Measurements from ENCODE around the gene GABRG3. TPM values are rescaled to one million over a fixed set of nuclear protein-coding genes. Genes with fewer than 3 reads are reported as not detected.

The GABRG3 gene
- total RNA-seq, 1 donor from 2014 or later, result 2.6 TPM

GRCh38 chr15:26971271-26972018 is 464 bp downstream of the GABRG3 start:
- TF ChIP-seq, protein P1, sequence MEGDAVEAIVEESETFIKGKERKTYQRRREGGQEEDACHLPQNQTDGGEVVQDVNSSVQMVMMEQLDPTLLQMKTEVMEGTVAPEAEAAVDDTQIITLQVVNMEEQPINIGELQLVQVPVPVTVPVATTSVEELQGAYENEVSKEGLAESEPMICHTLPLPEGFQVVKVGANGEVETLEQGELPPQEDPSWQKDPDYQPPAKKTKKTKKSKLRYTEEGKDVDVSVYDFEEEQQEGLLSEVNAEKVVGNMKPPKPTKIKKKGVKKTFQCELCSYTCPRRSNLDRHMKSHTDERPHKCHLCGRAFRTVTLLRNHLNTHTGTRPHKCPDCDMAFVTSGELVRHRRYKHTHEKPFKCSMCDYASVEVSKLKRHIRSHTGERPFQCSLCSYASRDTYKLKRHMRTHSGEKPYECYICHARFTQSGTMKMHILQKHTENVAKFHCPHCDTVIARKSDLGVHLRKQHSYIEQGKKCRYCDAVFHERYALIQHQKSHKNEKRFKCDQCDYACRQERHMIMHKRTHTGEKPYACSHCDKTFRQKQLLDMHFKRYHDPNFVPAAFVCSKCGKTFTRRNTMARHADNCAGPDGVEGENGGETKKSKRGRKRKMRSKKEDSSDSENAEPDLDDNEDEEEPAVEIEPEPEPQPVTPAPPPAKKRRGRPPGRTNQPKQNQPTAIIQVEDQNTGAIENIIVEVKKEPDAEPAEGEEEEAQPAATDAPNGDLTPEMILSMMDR (conservative IDR thresholded peaks at IDR 0.05), result peak; percentile 16
- Mint-ChIP-seq H3K4me1 (ENCODE audit: unreplicated experiment) (peaks cover 15% of the 10 kb centered on the region), H3K36me3 (no peaks in the 10 kb centered on the region), H3K27me3 (peaks cover 72% of the 10 kb centered on the region), H3K27ac (no peak overlapping the region), H3K9me3 (no peaks in the 10 kb centered on the region), H3K4me3 (peak overlapping the region; percentile 84)
- DNase-seq (ENCODE audit: extremely low spot score, unreplicated experiment), result no peak

GRCh38 chr15:26972636-26973035 is 1.7 kb downstream of the GABRG3 start:
- TF ChIP-seq, protein P1 (conservative IDR thresholded peaks at IDR 0.05), result no peak
- Mint-ChIP-seq H3K27me3 (peaks cover 66% of the 10 kb centered on the region), H3K4me3 (peak overlapping the region; percentile 84), H3K27ac (no peak overlapping the region), H3K9me3 (no peaks in the 10 kb centered on the region), H3K36me3 (no peaks in the 10 kb centered on the region), H3K4me1 (ENCODE audit: unreplicated experiment) (peaks cover 15% of the 10 kb centered on the region)
- DNase-seq (ENCODE audit: extremely low spot score, unreplicated experiment), result no peak

- no peak overlapping the region for H3K27ac Mint-ChIP-seq
- H3K9me3 Mint-ChIP-seq, result no peaks in the 10 kb centered on the region
- DNase-seq (ENCODE audit: extremely low spot score, unreplicated experiment), result no peak
- H3K36me3 Mint-ChIP-seq, result no peaks in the 10 kb centered on the region
- no peak overlapping the region for H3K4me3 Mint-ChIP-seq
- peaks cover 61% of the 10 kb centered on the region for H3K27me3 Mint-ChIP-seq
- TF ChIP-seq, protein P1 (conservative IDR thresholded peaks at IDR 0.05), result peak; percentile 81
- H3K4me1 Mint-ChIP-seq (ENCODE audit: unreplicated experiment), result peaks cover 15% of the 10 kb centered on the region
Measured at GRCh38 chr15:26974120-26974780, 3.3 kb downstream of the GABRG3 start.

DNA sequence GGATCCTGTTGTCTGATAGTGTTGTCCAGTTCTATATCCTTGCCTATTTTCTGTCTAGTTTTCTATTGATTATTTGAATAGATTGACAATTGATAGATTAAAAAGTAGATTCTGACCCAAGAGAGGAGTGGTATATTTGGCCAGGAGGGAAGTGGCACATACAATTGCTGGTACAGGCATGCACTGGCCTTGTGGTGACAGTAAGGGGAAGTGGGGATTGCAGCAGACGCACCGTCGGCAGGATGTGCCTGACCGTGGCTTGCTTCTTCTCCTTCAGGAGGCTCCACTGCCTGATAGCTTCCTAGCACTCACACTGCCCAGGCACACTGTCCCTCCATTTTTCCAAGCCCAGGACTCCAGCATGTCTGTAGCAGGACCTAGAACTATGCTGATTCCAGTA is 10.5 kb downstream of the GABRG3 start:
- no peak for DNase-seq (ENCODE audit: extremely low spot score, unreplicated experiment)
- Mint-ChIP-seq H3K9me3 (no peaks in the 10 kb centered on the region), H3K36me3 (no peaks in the 10 kb centered on the region), H3K27me3 (peaks cover 31% of the 10 kb centered on the region), H3K27ac (no peak overlapping the region), H3K4me3 (no peak overlapping the region), H3K4me1 (ENCODE audit: unreplicated experiment) (no peaks in the 10 kb centered on the region)
- TF ChIP-seq, protein P1 (conservative IDR thresholded peaks at IDR 0.05), result no peak

GRCh38 chr15:26983822-26984221 is 12.8 kb downstream of the GABRG3 start:
- Mint-ChIP-seq H3K27me3 (peaks cover 26% of the 10 kb centered on the region), H3K4me1 (ENCODE audit: unreplicated experiment) (no peaks in the 10 kb centered on the region), H3K9me3 (no peaks in the 10 kb centered on the region), H3K4me3 (no peak overlapping the region), H3K27ac (no peak overlapping the region), H3K36me3 (no peaks in the 10 kb centered on the region)
- TF ChIP-seq, protein P1 (conservative IDR thresholded peaks at IDR 0.05), result peak; percentile 56
- DNase-seq (ENCODE audit: extremely low spot score, unreplicated experiment), result no peak

All from type B pancreatic cell (in vitro differentiated cells).